Retina (tissue), 1 donor: ENCODE results near the gene ZBED1.

Experiments
- DNase-seq: peaks from one replicate; pipeline ENCODE4 v3.0.0-alpha.2; 2016

Gene ZBED1

GRCh38 chrX:2451501-2452316 lies 49.1 kb downstream of the ZBED1 start:
- peak; percentile 28 for DNase-seq

GRCh38 chrX:2450681-2451080 lies 50.1 kb downstream of the ZBED1 start:
- DNase-seq: no peak

GRCh38 chrX:2449135-2449886 lies 51.5 kb downstream of the ZBED1 start:
- DNase-seq: no peak

GRCh38 chrX:2447484-2447883 lies 53.3 kb downstream of the ZBED1 start:
- no peak for DNase-seq

GRCh38 chrX:2446815-2447214 lies 54.0 kb downstream of the ZBED1 start:
- DNase-seq: no peak

- no peak for DNase-seq
Observed at GRCh38 chrX:2445662-2446623, 54.8 kb downstream of the ZBED1 start.

GRCh38 chrX:2442694-2443093 lies 58.1 kb downstream of the ZBED1 start:
- no peak for DNase-seq

- DNase-seq: no peak
Observed at GRCh38 chrX:2441466-2441865, 59.3 kb downstream of the ZBED1 start.

GRCh38 chrX:2439613-2440012 lies 61.2 kb downstream of the ZBED1 start:
- no peak for DNase-seq
